GM19467 (cell line): Measurements from ENCODE around the gene TMEM190.
"Not testable (repeated sequence)": the region's sequence is repeated elsewhere in the genome, so short reads cannot be mapped to it uniquely, and the experiment has no call there.

ENCODE experiments used
- ATAC-seq: cut with Tn5 transposase; IDR thresholded peaks from one replicate; pipeline ENCODE4 v1.9.1; 2021; ENCODE audit warnings: mild to moderate bottlenecking, moderate library complexity; ENCODE audit not compliant: unreplicated experiment

Gene TMEM190

DNA sequence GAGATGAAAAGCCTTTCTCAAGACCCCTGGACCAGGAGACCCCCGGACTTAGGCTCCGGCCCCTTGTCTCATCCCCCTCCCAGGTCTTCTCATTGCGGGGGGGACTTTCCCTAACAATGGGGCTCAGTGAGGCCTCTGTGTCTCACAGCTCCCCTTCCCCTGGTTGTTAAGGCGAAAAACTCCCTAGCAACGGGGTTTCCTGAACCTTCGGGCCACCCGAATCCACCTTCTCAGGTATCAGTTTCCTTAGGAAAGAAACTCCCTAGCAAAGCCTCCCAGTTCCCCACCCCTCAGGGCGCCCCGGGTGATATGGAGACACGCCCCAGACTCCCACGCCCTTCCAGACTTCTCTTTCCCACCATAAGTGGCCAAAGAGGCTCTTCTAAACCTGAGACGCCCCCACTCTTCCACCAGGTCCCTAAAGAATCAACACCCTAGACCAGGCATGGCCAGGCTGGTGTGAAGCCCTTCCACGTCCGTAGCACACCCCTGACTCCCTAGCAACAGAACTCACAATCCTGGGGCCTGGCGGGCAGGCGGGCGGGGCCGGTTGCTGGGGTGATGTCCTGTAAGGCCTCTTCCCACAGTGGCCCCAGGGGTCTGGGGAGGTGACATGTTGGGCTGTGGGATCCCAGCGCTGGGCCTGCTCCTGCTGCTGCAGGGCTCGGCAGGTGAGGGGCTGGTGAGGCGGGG is at the start of gene TMEM190:
TSS of gene TMEM190 (plus strand) at position 586 of the 693 bp plus-strand sequence. CDS start at position 614, 28 bp downstream.
- ATAC-seq: no peak

DNA sequence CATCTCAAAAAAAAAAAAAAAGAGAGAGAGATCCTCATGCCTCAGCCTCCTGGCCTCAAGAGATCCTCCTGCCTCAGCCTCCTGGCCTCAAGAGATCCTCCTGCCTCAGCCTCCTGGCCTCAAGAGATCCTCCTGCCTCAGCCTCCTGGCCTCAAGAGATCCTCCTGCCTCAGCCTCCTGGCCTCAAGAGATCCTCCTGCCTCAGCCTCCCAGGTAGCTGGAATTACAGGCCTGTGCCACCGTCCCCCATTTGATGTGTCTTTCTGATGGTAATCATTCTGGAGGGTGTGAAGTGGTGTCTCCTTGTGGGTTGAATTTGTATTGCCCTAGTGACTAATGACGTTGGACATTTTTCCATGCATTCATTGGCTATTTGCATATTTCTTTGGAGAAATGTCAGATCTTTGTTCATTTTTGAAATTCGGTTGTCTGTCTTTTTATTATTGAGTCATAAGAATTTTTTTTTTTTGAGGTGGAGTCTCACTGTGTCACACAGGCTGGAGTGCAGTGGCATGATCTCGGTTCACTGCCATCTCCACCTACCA is 47.8 kb upstream of the TMEM190 start:
- ATAC-seq: not testable (repeated sequence)

DNA sequence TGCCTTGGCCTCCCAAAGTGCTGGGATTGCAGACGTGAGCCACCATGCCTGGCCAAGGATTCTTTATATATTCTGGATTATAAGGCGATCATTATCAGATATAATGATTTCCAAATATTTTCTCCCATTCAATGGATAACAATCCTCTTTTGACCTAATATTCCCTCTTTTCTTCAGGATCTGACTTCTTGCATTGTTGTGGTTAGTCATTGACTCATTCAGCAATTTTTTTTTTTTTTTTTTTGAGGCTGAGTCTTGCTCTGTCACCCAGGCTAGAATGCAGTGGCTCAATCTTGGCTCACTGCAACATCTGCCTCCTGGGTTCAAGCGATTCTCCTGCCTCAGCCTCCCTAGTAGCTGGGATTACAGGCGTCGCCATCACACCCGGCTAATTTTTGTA is 46.8 kb upstream of the TMEM190 start:
- ATAC-seq: not testable (repeated sequence)

DNA sequence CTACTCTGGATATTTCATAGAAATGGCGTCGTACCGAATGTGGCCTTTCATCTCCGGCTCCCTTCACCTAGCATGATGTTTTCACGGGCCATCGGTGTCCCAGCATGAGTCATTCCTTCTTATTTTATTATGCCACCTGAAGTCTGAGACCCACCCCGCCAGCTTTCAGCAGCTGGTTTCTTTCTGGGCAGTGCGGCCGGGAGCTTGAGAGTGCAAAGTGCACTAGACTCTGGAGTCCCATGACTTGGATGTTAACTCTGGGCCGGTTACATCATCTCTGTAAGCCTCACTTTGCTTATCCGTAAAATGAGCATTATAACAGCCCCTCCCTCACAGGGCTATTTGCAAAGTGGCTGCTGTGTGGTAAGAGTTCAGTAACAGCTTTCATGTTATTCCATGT is 42.8 kb upstream of the TMEM190 start:
- no peak for ATAC-seq

DNA sequence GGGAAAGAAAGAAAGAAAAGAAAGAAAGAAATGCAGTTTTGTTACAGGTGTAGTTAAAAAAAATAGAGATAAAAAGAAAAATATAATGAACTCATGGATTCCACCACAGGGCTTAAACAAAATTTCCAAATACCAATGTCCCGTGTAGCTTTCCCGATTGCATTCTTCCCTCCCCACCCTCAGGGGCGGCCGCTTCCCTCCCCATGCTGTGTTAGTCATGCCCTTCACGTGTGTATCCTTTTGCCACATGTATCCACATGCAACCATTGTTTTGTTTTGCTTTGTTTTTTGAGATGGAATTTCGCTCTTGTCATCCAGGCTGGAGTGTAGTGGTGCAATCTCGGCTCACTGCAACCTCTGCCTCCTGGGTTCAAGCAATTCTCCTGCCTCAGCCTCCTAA is 40.5 kb upstream of the TMEM190 start:
- ATAC-seq: no peak

DNA sequence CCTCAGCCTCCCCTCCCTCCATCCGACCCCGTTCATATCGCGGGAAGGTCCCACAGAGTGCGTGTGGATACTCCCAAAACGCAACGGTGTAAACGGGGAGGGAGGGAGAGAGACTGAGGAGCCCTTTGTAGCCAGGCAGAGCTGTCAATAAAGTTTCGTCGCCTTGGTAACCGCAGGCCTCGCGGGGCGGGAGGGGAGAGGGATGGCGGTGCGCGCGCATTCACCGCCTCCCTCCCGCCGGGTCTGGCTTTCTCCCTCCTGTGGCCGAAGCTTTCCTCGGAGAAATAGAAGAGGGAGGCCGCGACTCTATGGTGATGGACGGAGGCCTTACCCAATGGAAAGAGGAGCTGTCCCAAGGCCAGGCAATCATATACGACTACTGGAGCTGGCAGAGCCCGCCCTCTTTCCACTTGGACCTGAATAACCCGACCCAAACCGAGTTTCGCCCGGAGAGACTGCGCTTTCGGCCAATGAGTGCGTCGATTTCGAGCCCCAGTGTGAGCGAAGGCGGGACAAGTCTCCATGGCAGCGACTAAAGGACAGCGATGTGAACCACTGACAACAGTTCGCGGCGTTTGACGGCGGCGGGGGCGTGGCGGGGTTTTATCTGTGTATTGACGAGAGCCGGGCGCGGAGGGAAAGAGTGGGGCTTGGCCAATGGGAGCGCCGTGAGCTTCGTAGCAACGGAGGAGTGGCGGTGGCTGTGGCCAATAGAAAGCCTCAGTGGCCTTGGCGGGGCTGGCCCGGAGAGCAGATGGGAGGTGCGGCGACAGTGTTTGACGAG is 37.3 kb upstream of the TMEM190 start, which contains the start of gene KMT5C:
TSS of gene KMT5C (plus strand) at position 772 of the 784 bp plus-strand sequence. CDS start 2,061 bp downstream, outside the sequence.
- peak; percentile 77 for ATAC-seq

DNA sequence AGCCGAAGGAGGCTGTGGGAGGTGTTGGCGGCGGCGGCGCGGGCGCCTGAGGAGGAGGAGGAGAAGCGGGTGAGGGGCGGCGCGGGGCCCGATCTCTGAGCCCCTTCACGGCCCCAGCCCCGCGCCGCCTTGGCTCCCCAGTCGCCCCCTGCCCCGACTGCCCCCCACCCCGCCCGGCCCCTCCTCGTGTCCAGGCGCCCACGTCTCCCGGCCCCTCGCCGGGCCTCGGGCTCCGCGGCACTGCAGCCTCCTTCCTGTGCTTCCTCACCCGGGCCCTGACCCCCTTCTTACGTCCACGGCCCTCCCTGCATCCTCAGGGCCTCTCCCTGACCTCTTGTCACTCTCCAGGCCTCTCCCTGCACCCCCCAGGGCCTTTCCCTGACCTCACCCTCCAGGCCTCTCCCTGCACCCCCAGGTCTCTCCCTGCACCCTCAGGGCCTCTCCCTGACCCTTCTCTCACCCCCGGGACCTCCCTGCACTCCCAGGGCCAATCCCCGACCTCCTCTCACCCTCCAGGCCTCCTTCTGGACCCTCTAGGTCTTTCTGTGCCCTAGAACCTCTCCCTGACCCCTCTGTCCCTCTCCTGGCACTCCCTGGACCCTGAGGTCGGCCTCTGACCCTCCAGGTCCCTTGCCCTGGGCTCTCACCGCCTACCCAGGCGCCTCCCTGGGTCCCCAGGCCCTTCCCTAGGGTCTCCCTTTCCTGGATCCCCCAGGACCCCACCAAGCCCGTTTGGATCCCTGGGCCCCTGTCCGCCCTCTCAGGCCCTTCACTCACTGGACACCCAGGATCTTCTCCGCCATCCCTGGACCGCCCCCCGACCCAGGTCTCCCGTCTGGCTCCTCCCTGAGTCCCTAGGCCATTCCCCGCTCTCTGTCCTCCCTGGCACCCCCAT is 36.5 kb upstream of the TMEM190 start:
- no peak for ATAC-seq

DNA sequence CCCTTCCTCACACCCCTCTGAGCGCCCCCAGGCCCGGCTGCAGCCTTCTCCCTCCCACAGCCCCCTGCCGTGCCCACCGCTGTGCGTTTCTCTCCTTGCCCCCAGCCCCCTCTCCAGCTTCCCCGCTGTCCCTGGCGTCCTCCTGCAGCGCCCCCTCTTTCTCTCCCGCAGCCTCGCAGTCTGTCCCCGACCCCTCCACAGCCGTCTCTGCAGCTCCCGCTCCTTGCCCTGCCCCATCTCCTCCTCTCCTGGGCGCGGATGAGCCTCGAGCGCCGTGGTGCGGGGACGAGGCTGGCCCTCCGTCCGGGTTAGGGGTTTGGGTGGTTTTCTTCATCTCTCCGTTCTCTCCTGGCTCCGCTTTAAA is 35.9 kb upstream of the TMEM190 start:
- ATAC-seq: no peak

DNA sequence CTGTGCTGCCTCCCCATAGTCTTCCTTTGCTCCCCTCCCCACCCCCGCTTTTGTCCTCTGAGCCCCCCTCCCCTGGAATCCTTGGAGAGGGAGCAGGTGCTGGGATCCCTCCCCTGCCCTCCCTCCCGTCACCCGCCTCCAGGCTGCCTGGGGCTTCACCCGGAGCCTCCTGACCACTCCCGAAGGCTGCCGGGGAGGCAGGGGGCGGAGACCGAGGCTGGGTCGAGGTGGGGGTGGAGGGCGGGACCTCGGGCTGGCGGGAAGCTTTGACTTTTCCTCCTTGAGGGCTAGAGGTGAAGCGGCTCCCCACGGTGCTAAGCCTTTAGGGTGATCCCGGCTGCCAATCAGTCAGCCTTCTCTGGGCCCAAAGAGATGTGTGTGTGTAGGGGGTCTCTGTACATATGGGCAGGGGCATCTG is 35.4 kb upstream of the TMEM190 start:
- ATAC-seq: no peak

DNA sequence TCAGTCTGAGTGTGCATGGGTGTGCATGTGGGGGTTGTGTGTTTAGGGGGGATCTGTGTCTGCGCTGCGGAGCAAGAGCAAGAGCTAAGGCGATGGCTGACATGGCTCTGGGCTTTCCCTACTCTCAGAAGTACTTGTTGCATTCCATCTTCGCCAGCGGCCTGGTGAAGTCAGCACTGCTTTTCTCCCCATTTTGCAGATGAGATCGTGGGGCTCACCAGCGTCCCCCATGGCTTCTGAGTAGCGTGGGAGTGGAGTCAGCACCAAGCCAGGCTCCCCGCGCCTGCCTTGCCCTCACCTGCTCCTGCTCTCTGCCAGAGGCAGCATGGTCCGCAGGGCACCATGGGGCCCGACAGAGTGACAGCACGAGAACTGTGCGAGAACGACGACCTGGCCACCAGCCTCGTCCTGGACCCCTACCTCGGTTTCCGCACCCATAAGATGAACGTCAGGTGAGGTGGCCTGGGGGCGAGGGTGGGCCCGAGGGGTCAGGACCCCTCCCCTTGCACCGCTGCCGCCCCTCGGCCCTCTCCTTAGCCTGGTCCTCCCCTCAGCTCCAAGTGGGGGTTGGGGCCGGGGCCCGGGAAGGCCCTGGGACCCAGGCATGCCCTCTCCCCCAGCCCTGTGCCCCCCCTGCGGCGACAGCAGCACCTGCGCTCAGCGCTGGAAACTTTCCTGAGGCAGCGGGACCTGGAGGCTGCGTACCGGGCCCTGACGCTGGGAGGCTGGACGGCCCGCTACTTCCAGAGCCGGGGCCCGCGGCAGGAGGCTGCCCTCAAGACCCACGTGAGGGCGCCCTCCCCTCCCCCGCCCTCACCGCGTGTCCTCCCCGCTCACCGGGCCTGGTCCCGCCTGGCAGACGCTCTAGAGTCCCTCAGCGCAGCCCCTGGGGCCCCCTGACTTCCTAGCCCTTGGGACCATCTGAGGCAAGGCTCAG is 34.8 kb upstream of the TMEM190 start:
- no peak for ATAC-seq

DNA sequence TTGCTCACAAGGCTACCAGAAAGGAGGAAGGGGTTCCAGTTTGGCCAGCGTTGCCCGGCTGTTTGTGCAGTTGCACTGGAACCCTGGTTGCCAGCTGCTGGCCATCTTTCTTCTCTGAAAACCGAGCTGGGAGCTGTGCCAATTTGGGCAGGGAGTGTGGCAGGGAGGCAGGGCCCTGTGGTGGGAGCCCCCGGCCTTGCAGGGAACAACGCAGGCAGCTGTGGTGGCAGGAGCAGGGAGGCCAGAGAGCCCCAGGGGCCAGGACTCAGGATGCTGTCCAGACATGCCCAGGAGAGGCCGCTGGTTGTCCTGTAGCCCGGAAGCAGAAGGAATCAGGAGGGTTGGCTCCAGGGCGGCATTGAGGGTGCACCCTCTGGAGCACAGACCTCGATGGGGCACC is 32.2 kb upstream of the TMEM190 start:
- no peak for ATAC-seq

DNA sequence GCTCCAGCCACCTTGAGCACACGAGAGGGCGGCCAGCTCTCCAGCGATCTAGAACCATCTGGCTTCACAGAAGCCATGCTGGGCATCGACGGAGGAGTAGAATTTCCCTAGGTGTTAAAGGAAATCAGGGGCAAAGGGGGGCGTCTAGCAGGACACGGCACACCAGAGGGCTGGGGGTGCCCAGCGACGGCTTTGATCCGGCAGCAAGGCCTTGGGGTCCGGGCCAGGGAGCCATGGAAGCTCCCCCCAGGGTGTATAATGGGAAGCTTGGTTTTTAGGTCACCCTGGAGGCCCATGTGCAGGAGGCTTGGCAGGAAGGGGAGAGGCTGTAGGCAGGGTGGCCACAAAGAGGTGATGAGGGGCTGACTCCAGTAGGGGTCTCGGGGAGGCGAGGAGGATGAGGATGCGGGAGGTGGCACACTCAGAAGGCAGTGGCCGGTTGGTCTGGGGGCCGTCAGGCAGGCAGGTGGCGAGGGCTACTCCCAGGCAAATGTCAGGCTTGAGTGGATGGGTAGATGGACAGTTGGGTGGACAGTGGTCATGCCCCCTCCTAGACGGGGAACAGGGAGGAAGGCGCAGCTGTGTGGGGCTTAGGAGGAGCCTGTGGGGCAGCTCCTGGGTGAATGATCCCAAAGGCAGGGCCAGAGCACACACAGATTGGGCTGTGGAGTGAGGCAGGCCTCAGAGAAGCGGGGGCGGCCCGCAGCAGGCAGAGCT is 31.4 kb upstream of the TMEM190 start:
- ATAC-seq: no peak

DNA sequence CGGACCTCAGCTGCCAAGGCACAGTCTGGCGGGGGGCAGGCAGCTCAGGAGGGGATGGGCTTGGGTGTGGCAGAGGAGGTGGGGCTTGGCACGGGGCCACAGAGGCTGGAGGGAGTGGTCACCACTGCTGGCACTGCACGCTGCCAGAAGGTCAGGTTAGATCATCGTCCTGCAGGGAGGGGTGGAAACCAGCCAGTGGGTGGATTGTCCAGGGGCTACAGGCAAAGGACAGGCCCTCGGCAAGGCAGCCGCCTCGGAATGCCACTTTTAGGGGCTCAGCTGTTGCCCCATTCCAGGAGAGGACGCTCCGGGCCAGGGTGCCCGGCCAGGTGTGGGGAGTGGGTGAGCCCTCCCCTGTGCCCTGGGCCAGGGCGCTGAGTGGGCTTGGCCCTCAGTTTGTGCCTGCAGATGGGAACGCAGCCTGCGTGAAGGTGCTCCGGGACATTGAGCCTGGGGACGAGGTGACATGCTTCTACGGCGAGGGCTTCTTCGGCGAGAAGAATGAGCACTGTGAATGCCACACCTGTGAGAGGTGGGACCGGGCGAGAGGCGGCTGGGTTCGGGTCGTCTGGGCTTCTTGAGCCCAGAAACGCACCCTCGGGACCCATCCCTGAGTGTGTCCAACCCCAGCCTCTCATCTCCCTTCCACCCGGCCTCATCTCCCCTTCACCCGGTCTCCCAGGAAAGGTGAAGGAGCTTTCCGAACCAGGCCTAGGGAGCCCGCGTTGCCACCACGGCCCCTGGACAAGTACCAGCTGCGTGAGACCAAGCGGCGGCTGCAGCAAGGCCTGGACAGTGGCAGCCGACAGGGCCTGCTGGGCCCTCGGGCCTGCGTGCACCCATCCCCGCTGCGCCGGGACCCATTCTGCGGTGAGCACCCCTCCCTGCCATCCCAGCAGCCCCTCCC is 30.6 kb upstream of the TMEM190 start:
- ATAC-seq: no peak

DNA sequence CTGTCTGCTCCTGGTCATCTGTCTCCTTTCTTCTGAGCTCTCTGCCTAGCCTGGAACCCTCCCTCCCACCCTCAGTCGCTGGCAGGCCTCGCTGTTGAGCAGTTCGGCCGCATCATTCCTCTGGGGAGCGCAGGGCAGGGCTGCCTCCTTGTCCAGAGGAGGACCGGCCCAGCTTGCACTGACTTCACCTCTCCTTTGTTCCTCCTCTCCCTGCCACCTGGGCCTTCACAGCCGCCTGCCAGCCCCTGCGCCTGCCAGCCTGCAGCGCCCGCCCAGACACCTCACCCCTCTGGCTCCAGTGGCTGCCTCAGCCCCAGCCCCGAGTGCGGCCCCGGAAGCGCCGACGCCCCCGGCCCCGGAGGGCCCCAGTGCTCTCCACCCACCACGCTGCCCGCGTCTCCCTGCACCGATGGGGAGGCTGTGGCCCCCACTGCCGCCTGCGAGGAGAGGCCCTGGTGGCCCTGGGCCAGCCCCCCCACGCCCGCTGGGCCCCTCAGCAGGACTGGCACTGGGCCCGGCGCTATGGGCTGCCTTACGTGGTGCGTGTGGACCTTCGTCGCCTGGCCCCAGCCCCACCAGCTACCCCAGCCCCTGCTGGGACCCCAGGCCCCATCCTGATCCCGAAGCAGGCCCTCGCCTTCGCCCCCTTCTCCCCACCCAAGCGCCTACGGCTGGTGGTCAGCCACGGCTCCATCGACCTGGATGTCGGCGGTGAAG is 29.7 kb upstream of the TMEM190 start:
- ATAC-seq: no peak

DNA sequence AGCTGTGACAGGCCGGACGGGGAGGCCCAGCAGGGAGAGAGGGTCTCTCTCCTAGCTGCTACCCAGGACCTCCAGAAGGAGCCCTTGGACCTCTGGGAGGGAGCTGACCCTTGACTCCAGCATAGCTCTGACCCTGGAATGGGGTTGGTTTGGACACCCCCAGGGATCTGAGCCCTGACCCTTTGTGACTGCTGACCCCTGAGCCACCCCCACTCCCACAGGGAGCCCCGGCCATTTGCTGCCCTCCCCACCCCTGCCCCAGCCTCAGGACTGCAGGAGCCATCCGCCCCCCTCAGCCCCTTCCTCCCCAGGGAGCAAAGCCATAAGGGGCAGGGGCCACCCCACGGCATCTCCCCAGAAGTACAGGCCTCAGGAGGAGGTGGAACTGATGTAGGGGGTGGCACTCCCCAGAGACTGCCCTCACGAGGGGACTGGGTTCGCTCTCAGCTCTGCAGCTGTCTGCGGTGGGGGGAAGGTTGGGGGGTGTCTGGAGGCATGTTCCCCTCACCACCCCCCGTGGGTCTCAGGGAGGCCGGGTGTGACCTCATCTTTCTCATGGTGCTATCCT is 29.1 kb upstream of the TMEM190 start:
- ATAC-seq: no peak

DNA sequence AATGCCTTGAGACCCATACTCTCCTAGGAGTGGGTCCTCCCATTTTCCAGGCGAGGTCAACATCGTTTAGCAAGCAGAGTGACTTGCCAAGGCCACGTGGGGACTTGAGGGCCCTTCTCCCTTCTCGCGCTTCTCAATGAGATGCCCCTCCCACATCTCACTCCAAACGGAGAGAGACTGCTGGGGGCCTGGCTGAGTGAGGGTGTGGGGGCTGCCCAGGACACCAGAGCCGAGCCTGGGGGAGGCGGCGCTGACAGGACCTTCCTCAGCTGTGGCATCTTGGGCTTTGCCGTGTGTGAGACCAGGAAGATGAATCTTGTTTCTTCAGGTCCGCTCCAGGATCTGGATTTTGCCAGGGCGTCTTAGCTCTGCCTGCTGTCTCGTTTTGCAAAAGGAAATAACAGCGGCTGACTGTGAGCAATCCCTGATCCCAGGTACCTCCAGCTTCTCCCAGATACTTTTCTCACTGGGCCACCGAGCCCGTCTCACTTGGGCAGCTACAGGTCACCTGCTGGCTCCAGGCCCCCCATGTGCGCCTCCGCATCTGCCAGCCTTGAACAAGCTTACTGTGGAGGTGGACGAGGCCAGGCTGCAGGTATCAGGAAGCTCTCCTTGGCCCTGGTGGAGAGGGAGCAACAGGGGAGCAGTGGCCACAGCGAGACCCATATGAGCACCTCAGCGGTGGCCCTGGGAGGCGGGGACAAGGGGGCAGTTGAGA is 28.1 kb upstream of the TMEM190 start:
- no peak for ATAC-seq
